Measurements from ENCODE around the gene ZNF141.

GRCh38 chr4:304969-305680, 32.5 kb upstream of the ZNF141 start, which contains the start of gene ZNF732:
- TF ChIP-seq POLR2A (IDR thresholded peaks at IDR 0.05) (no peak), CTCF (IDR thresholded peaks at IDR 0.05) (no peak)
